Progenitor cell of endocrine pancreas (in vitro differentiated cells): ENCODE results near the gene CCDC159. TPM values are rescaled to one million over a fixed set of nuclear protein-coding genes. Genes with fewer than 3 reads are reported as not detected.

ENCODE experiments used
- DNase-seq: peaks from one replicate; pipeline ENCODE4 v3.0.0; 2021; ENCODE audit warnings: low spot score; ENCODE audit not compliant: unreplicated experiment
- H3K27ac Mint-ChIP-seq: 2 replicates; pipeline ENCODE4 v1.8.0; 2021; ENCODE audit warnings: mild to moderate bottlenecking, moderate library complexity, mixed read lengths
- H3K27me3 Mint-ChIP-seq: 2 replicates; pipeline ENCODE4 v1.8.0; 2021; ENCODE audit warnings: mixed read lengths
- H3K36me3 Mint-ChIP-seq: 2 replicates; pipeline ENCODE4 v1.8.0; 2022; ENCODE audit warnings: mixed read lengths; ENCODE audit not compliant: insufficient read depth
- H3K4me1 Mint-ChIP-seq: 2 replicates; pipeline ENCODE4 v1.8.0; 2021; ENCODE audit warnings: low read depth, mixed read lengths
- H3K4me3 Mint-ChIP-seq: 2 replicates; pipeline ENCODE4 v1.8.0; 2021; ENCODE audit warnings: low read depth, mild to moderate bottlenecking, moderate library complexity, mixed read lengths
- H3K9me3 Mint-ChIP-seq: 2 replicates; pipeline ENCODE4 v1.8.0; 2021; ENCODE audit warnings: low read depth, mixed read lengths
- long read RNA-seq: library from polyadenylated mRNA; unstranded; transcript quantifications from one replicate; pipeline ENCODE4 v2.0.0, GENCODE V29; 2020
- total RNA-seq: library from RNA; stranded (reverse); gene quantifications from 2 replicates; pipeline ENCODE4 v1.2.1, GENCODE V29; 2021
- TF ChIP-seq, protein P1 (sequence below): fragments of 200-600 bp; sonication (generic); IDR thresholded peaks from one replicate; pipeline ENCODE4 v1.5.0; 2021; ENCODE audit warnings: antibody characterized with exemption, mild to moderate bottlenecking; ENCODE audit not compliant: unreplicated experiment

Gene CCDC159, protein sequence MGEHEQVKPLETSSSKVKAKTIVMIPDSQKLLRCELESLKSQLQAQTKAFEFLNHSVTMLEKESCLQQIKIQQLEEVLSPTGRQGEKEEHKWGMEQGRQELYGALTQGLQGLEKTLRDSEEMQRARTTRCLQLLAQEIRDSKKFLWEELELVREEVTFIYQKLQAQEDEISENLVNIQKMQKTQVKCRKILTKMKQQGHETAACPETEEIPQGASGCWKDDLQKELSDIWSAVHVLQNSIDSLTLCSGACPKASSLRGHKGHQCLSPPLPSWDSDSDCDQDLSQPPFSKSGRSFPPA
- 25.0 and 27.6 TPM in 2 replicates for total RNA-seq
- long read RNA-seq, partial matches to known transcripts, result 0 of 1 reads
- long read RNA-seq, other reads (novel, unspliced or antisense), result 1 of 1 reads

DNA sequence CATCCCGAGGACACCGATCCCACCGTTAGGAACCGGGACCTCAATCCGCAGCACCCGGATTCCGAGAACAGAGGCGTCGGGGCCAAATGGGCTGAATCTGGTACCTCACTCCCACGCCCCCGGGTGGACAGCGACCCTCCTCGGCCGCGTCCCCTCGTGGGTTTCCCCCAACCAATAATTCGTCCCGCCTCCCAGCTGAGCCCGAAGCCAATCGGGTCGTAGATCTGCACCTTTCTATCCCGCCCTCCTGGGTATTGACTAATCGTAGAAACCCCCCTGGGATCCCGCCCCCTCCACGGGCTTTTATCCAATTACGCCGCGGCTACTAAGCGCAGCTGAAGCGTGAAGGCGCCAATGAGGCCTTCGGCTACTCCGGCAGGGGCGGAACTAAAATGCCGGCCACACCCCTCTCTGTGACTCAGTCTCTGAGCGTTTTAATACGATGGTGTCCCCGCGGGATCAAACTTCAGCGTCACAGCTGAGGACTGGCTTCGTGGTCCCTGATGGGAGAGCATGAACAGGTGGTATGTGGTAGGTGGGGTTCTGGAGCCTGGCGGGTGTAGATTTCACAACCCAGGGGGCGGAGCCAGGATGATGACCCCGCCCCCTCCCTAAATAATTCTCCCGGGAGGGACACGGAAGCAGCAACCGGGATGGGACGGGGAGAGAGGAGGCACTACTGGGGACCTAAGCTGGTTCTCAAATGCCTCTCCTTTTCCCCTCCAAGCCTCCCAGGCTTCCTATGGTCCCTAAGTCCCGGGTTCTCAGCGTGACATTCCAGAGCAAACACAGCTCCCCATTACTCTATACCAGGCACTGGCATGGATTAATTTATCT is at the start of gene CCDC159, which contains the start of gene TMEM205:
Gene CCDC159 (plus strand): TSS at position 416 of the 837 bp plus-strand sequence. CDS start 88 bp downstream, at position 504.
Gene TMEM205 (minus strand): TSS at position 165 of the 837 bp plus-strand sequence. CDS start 649 bp downstream, outside the sequence.
- Mint-ChIP-seq H3K27me3 (no peaks in the 10 kb centered on the region), H3K9me3 (peaks cover 3% of the 10 kb centered on the region), H3K4me1 (peaks cover 13% of the 10 kb centered on the region), H3K4me3 (peak within 1 kb of the TSS; percentile 95), H3K36me3 (no peaks in the 10 kb centered on the region), H3K27ac (peak within 1 kb of the TSS; percentile 97)
- DNase-seq, result peak; percentile 94
- TF ChIP-seq, protein P1, sequence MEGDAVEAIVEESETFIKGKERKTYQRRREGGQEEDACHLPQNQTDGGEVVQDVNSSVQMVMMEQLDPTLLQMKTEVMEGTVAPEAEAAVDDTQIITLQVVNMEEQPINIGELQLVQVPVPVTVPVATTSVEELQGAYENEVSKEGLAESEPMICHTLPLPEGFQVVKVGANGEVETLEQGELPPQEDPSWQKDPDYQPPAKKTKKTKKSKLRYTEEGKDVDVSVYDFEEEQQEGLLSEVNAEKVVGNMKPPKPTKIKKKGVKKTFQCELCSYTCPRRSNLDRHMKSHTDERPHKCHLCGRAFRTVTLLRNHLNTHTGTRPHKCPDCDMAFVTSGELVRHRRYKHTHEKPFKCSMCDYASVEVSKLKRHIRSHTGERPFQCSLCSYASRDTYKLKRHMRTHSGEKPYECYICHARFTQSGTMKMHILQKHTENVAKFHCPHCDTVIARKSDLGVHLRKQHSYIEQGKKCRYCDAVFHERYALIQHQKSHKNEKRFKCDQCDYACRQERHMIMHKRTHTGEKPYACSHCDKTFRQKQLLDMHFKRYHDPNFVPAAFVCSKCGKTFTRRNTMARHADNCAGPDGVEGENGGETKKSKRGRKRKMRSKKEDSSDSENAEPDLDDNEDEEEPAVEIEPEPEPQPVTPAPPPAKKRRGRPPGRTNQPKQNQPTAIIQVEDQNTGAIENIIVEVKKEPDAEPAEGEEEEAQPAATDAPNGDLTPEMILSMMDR, result no peak

DNA sequence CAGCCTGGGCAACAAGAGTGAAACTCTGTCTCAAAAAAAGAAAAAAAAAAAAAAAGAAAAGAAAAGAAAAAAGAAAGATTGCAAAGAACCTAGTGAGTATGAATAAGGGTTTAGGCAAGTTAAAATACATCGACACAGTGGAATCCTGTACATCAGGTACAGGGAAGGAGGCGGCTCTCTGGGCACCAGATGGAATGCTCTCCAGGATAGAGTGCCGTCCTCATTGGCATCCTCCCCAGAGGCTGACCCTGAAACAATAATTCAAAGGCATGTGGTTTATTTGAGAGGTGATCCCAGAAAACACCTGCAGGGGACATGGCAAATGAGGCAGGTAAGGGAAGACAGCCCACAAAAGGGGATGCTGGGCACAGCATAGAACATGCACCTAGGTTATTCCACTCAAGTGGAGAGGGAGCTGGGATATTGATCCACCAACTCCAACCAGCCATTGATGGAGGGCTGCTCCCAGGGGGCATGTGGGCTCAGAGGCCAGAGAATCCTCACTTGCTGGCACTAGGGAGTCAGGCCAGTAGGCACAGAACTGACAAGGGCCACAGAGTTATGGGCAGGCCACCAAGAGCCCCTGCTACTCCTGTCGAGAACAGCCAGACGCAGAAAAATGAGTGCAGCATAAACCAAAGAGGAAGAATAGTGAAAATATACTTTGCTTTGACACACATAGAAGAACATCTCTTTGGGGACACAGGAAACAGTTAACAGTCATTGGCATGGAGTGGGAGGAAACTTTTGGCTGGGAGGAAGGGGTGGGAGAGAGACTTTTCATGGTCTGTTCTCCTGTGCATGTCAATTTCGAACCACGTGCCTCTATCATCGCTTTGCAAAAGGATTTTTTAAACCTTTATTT is 46.1 kb upstream of the CCDC159 start:
- Mint-ChIP-seq H3K27me3 (peaks cover 3% of the 10 kb centered on the region), H3K4me3 (no peak overlapping the region), H3K9me3 (no peaks in the 10 kb centered on the region), H3K4me1 (no peaks in the 10 kb centered on the region), H3K27ac (no peak overlapping the region), H3K36me3 (no peaks in the 10 kb centered on the region)
- TF ChIP-seq, protein P1, result no peak
- no peak for DNase-seq

DNA sequence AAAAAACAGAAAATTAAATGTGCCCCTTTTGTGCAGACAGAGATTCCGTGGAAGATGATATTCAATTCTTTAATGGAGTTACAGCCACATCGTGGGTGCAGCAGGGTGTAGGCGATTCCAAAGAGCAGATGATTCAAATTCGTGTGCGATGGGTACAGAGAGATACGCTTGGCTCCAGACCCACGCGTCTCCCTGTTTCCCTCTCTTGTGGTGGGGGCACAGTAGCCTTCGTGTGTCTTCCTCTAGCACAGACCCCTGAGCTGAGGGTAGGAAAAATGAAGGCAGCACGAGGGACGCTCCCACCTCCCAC is 45.6 kb upstream of the CCDC159 start:
- Mint-ChIP-seq H3K4me3 (no peak overlapping the region), H3K9me3 (no peaks in the 10 kb centered on the region), H3K4me1 (no peaks in the 10 kb centered on the region)

DNA sequence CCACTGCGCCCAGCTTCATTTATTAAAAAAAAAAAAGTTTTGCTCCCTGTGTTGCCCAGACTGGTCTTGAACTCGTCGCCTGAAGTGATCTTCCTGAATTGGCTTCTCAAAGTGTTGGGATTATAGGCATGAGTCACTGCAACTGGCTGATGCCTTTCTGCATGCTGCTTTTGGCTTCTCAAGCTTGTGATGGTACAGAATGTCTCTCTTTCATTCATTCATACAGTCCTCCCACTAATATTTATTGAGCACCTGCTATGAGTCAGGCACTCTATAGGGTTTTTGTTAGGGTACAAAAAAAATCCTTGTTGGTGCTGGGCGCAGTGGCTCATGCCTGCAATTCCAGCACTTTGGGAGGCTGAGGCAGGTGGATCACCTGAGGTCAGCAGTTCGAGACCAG is 41.4 kb upstream of the CCDC159 start:
- H3K4me3 Mint-ChIP-seq, result no peak overlapping the region
- no peak overlapping the region for H3K27ac Mint-ChIP-seq
- no peaks in the 10 kb centered on the region for H3K4me1 Mint-ChIP-seq
- DNase-seq, result no peak
- TF ChIP-seq, protein P1, result no peak
- peaks cover 3% of the 10 kb centered on the region for H3K27me3 Mint-ChIP-seq
- H3K9me3 Mint-ChIP-seq, result no peaks in the 10 kb centered on the region
- H3K36me3 Mint-ChIP-seq, result no peaks in the 10 kb centered on the region

More for the DNA sequence above, 45.6 kb upstream of the CCDC159 start:
- Mint-ChIP-seq H3K36me3 (no peaks in the 10 kb centered on the region), H3K27me3 (peaks cover 3% of the 10 kb centered on the region), H3K27ac (no peak overlapping the region)
- DNase-seq, result no peak
- TF ChIP-seq, protein P1, result no peak
